HEK293T (cell line): ENCODE data around the gene DCPS.

Experiments used
- BHLHE40 ChIP-seq: fragments of 450-650 bp; IDR thresholded peaks from 2 replicates; pipeline ENCODE4 v1.6.1; 2016; ENCODE audit warnings: mild to moderate bottlenecking, moderate library complexity, borderline replicate concordance
- CTBP1 ChIP-seq: fragments of 450-650 bp; IDR thresholded peaks from 2 replicates; pipeline ENCODE4 v1.6.1; 2016; ENCODE audit warnings: borderline replicate concordance
- FOXA1 ChIP-seq: fragments of 450-650 bp; IDR thresholded peaks from 2 replicates; pipeline ENCODE4 v1.6.1; 2016; ENCODE audit warnings: mild to moderate bottlenecking
- FOXK2 ChIP-seq: fragments of 450-650 bp; IDR thresholded peaks from 2 replicates; pipeline ENCODE4 v1.6.1; 2016; ENCODE audit warnings: mild to moderate bottlenecking
- FOXM1 ChIP-seq: fragments of 450-650 bp; IDR thresholded peaks from 2 replicates; pipeline ENCODE4 v1.6.1; 2017; ENCODE audit warnings: mild to moderate bottlenecking, borderline replicate concordance
- HDGF ChIP-seq: fragments of 450-650 bp; IDR thresholded peaks from 2 replicates; pipeline ENCODE4 v1.6.1; 2017; ENCODE audit warnings: antibody characterized with exemption, borderline replicate concordance
- L3MBTL2 ChIP-seq: fragments of 450-650 bp; conservative IDR thresholded peaks from 2 replicates; pipeline ENCODE4 v1.6.1; 2016; ENCODE audit warnings: mild to moderate bottlenecking
- LEF1 ChIP-seq: fragments of 450-650 bp; IDR thresholded peaks from 2 replicates; pipeline ENCODE4 v1.6.1; 2017; ENCODE audit warnings: mild to moderate bottlenecking, borderline replicate concordance
- NFRKB ChIP-seq: fragments of 450-650 bp; IDR thresholded peaks from 2 replicates; pipeline ENCODE4 v1.6.1; 2016; ENCODE audit warnings: mild to moderate bottlenecking, moderate library complexity
- SP1 ChIP-seq: fragments of 450-650 bp; IDR thresholded peaks from 2 replicates; pipeline ENCODE4 v1.6.1; 2017
- SUZ12 ChIP-seq: fragments of 450-650 bp; IDR thresholded peaks from 2 replicates; pipeline ENCODE4 v1.6.1; 2016; ENCODE audit warnings: mild to moderate bottlenecking
- TARDBP ChIP-seq: fragments of 450-650 bp; IDR thresholded peaks from 2 replicates; pipeline ENCODE4 v1.6.1; 2016
- ZNF384 ChIP-seq: fragments of 450-650 bp; IDR thresholded peaks from 2 replicates; pipeline ENCODE4 v1.6.1; 2016

- no peak for TF ChIP-seq SP1
- TF ChIP-seq HDGF, result no peak
- no peak for TF ChIP-seq BHLHE40
- no peak for TF ChIP-seq TARDBP
- TF ChIP-seq CTBP1, result no peak
- TF ChIP-seq FOXM1, result no peak
- TF ChIP-seq NFRKB, result no peak
- no peak for TF ChIP-seq FOXA1
- TF ChIP-seq SUZ12, result no peak
- TF ChIP-seq LEF1, result no peak
- no peak for TF ChIP-seq FOXK2
- no peak for TF ChIP-seq ZNF384
- no peak for TF ChIP-seq L3MBTL2
Measured at GRCh38 chr11:126394036-126394435, 90.2 kb downstream of the DCPS start.
